GM10248 (cell line): Measurements from ENCODE around the gene THBS1.

Experiments used
- CTCF ChIA-PET: fragments of 300-600 bp; sonication (Branson Sonifier 250); formaldehyde crosslinking; extraction: SDS; loops from one replicate; lab custom pipeline; 2021; ENCODE audit warnings: antibody characterized with exemption; lab: Yijun Ruan, JAX
- POLR2A ChIA-PET: fragments of 350-650 bp; sonication (Branson Sonifier 250); formaldehyde crosslinking; extraction: SDS; loops from one replicate; lab custom pipeline; 2020; ENCODE audit warnings: antibody characterized with exemption; lab: Yijun Ruan, JAX
- DNase-seq: peaks from one replicate; pipeline ENCODE4 v3.0.0; 2012; ENCODE audit errors: extremely low spot score
- CTCF ChIP-seq: IDR thresholded peaks from 2 replicates; pipeline ENCODE4 v1.5.1; 2012; ENCODE audit warnings: mild to moderate bottlenecking, low read depth; ENCODE audit errors: extremely low read depth, missing control alignments, control extremely low read depth

Gene THBS1

GRCh38 chr15:39586387-39587095, 5.7 kb downstream of the THBS1 start:
- POLR2A ChIA-PET: no interaction called here
- TF ChIP-seq CTCF: no peak
- CTCF ChIA-PET: interaction anchor here (0.9 to 1.9 kb wide), 5 partner anchors 9 to 879 kb away, joined by 3 to 9 read pairs (median 4); no protein-coding TSS in a partner anchor
- no peak for DNase-seq

- no peak for DNase-seq
- ChIA-PET POLR2A (no interaction called here), CTCF (interaction anchor here (0.9 to 1.4 kb wide), 3 partner anchors 9 to 879 kb away, joined by 3 to 4 read pairs (median 4); no protein-coding TSS in a partner anchor)
- no peak for TF ChIP-seq CTCF
Observed at GRCh38 chr15:39587096-39587721, 6.3 kb downstream of the THBS1 start.

GRCh38 chr15:39587731-39588530, 7.1 kb downstream of the THBS1 start:
- CTCF ChIA-PET: interaction anchor here (1.5 kb wide), 1 partner anchor 169 kb away, joined by 4 read pairs; no protein-coding TSS in a partner anchor

GRCh38 chr15:39588531-39589192, 7.8 kb downstream of the THBS1 start:
- CTCF ChIA-PET: interaction anchor here (1.5 kb wide), 1 partner anchor 168 kb away, joined by 4 read pairs; no protein-coding TSS in a partner anchor
- TF ChIP-seq CTCF: no peak
- no peak for DNase-seq
- POLR2A ChIA-PET: no interaction called here

More at GRCh38 chr15:39587731-39588530, 7.1 kb downstream of the THBS1 start:
- POLR2A ChIA-PET: no interaction called here
- DNase-seq: no peak
- TF ChIP-seq CTCF: no peak

- ChIA-PET CTCF (interaction anchor here (1.5 kb wide), 1 partner anchor 168 kb away, joined by 4 read pairs; no protein-coding TSS in a partner anchor), POLR2A (no interaction called here)
- DNase-seq: no peak
- no peak for TF ChIP-seq CTCF
Observed at GRCh38 chr15:39589193-39589814, 8.4 kb downstream of the THBS1 start.
